Caco-2 (cell line): ENCODE measurements around the gene HOXC10. TPM values are rescaled to one million over a fixed set of nuclear protein-coding genes. Genes with fewer than 3 reads are reported as not detected.

Experiments used
- BruUV-seq: library from RNA; stranded (reverse); fragments of 400-500 nt; replicated peaks from 2 replicates; lab custom pipeline; 2021; lab: Mats Ljungman, UMichigan
- CTCF ChIA-PET: fragments of 300-600 bp; sonication (Branson Sonifier 250); formaldehyde crosslinking; loops from one replicate; lab custom pipeline; 2022; ENCODE audit warnings: antibody characterized with exemption; lab: Charles Lee
- POLR2A ChIA-PET: fragments of 300-600 bp; sonication (Branson Sonifier 250); formaldehyde crosslinking; loops from one replicate; lab custom pipeline; 2022; ENCODE audit warnings: antibody characterized with exemption; lab: Charles Lee
- DNase-seq, 2 experiments: peaks; one replicate each; pipeline versions ENCODE4 v3.0.0 to v3.0.0-alpha.2; 2020 to 2022
- H3K27me3 ChIP-seq: replicated peaks from 2 replicates; pipeline ENCODE4 v1.6.0; 2011; ENCODE audit warnings: low read length; ENCODE audit not compliant: control insufficient read depth, insufficient read depth
- H3K36me3 ChIP-seq: 2 replicates; pipeline ENCODE4 v1.5.1; 2011; ENCODE audit warnings: low read length; ENCODE audit not compliant: control insufficient read depth, insufficient read depth
- H3K4me1 ChIP-seq: fragments of 250-450 bp; sonication (Bioruptor Pico); 2 replicates; pipeline ENCODE4 v1.5.1; 2020; ENCODE audit warnings: mild to moderate bottlenecking
- H3K4me3 ChIP-seq: 2 replicates; pipeline ENCODE4 v1.5.1; 2011; ENCODE audit warnings: low read depth, mild to moderate bottlenecking, control low read depth, low read length
- H3K9me3 ChIP-seq: fragments of 250-450 bp; sonication (Bioruptor Pico); 2 replicates; pipeline ENCODE4 v1.5.1; 2020; ENCODE audit warnings: mild to moderate bottlenecking, moderate library complexity
- H3K27ac Mint-ChIP-seq: one replicate; pipeline ENCODE4 v1.8.0; 2022; ENCODE audit warnings: mixed read lengths; ENCODE audit not compliant: unreplicated experiment
- H3K27me3 Mint-ChIP-seq: one replicate; pipeline ENCODE4 v1.8.0; 2022; ENCODE audit warnings: mixed read lengths; ENCODE audit not compliant: insufficient read depth, unreplicated experiment
- H3K36me3 Mint-ChIP-seq: one replicate; pipeline ENCODE4 v1.8.0; 2022; ENCODE audit warnings: mild to moderate bottlenecking, mixed read lengths; ENCODE audit not compliant: insufficient read depth, unreplicated experiment
- H3K4me1 Mint-ChIP-seq: one replicate; pipeline ENCODE4 v1.8.0; 2022; ENCODE audit warnings: low read depth, mixed read lengths; ENCODE audit not compliant: unreplicated experiment
- H3K4me3 Mint-ChIP-seq: one replicate; pipeline ENCODE4 v1.8.0; 2022; ENCODE audit warnings: mild to moderate bottlenecking, moderate library complexity, mixed read lengths; ENCODE audit not compliant: unreplicated experiment
- H3K9me3 Mint-ChIP-seq: one replicate; pipeline ENCODE4 v1.8.0; 2022; ENCODE audit warnings: mixed read lengths; ENCODE audit not compliant: unreplicated experiment
- CTCF ChIP-seq, 2 experiments: fragments of 200-600 bp in 1 of 2; IDR thresholded peaks; 1 replicate in 1 of 2; 2 replicates in 1 of 2; pipeline versions ENCODE4 v1.5.1 to v1.8.0; 2011 to 2022; ENCODE audit warnings: antibody characterized with exemption in 1 of 2, control low read depth in 1 of 2, inconsistent platforms in 1 of 2, low read depth in 1 of 2, low read length in 1 of 2, mild to moderate bottlenecking in 1 of 2, moderate library complexity in 1 of 2; ENCODE audit not compliant: insufficient read depth in 1 of 2, severe bottlenecking in 1 of 2, unreplicated experiment in 1 of 2
- intact Hi-C: fragments of 100-400 bp; cut with micrococcal nuclease; formaldehyde crosslinking; loops from one replicate; pipeline ENCODE4 v1.10.0; 2022; ENCODE audit not compliant: unreplicated experiment
- total RNA-seq: library from RNA; stranded (reverse); gene quantifications from 2 replicates; pipeline ENCODE4 v1.2.3, GENCODE V29; 2022

HOXC10 gene
- total RNA-seq, 1 experiment from 2014 or later: 4.0 TPM

- intact Hi-C loops: no loop called here
- Mint-ChIP-seq H3K9me3 (no peaks in the 10 kb centered on the region), H3K27ac (no peak overlapping the region), H3K27me3 (no peaks in the 10 kb centered on the region), H3K4me1 (peaks cover 23% of the 10 kb centered on the region), H3K36me3 (peaks cover 9% of the 10 kb centered on the region), H3K4me3 (no peak overlapping the region)
- ChIA-PET POLR2A (no interaction called here), CTCF (no interaction called here)
- BruUV-seq: no TSS peak
- Histone ChIP-seq H3K4me1 (peaks cover 43% of the 10 kb centered on the region), H3K36me3 (no peaks in the 10 kb centered on the region; the same call in 1 of the 2 replicates), H3K9me3 (no peaks in the 10 kb centered on the region), H3K4me3 (no peak overlapping the region), H3K27me3 (no peaks in the 10 kb centered on the region)
- TF ChIP-seq CTCF (IDR thresholded peaks at IDR 0.05; ENCODE audit: insufficient read depth in 1 of 2, low read depth in 1 of 2, low read length in 1 of 2, severe bottlenecking in 1 of 2, unreplicated experiment in 1 of 2): no peak
- DNase-seq: no peak
Measured at GRCh38 chr12:53982648-53983567, 2.0 kb upstream of the HOXC10 start.

- Mint-ChIP-seq H3K36me3 (peaks cover 9% of the 10 kb centered on the region), H3K9me3 (no peaks in the 10 kb centered on the region), H3K4me1 (peaks cover 28% of the 10 kb centered on the region), H3K27me3 (no peaks in the 10 kb centered on the region), H3K4me3 (no peak overlapping the region), H3K27ac (no peak overlapping the region)
- Histone ChIP-seq H3K4me3 (no peak overlapping the region), H3K27me3 (no peaks in the 10 kb centered on the region), H3K36me3 (no peaks in the 10 kb centered on the region; the same call in 1 of the 2 replicates), H3K4me1 (peaks cover 48% of the 10 kb centered on the region), H3K9me3 (no peaks in the 10 kb centered on the region)
- peak in 1 of 2 experiments; percentile 30 for DNase-seq
- no TSS peak for BruUV-seq
- ChIA-PET CTCF (no interaction called here), POLR2A (no interaction called here)
- no peak for TF ChIP-seq CTCF (IDR thresholded peaks at IDR 0.05; ENCODE audit: insufficient read depth in 1 of 2, low read depth in 1 of 2, low read length in 1 of 2, severe bottlenecking in 1 of 2, unreplicated experiment in 1 of 2)
- intact Hi-C loops: no loop called here
Measured at GRCh38 chr12:53983568-53983949, 1.4 kb upstream of the HOXC10 start.

GRCh38 chr12:53983950-53984572 lies 885 bp upstream of the HOXC10 start:
- peaks cover 29% of the 10 kb centered on the region for H3K4me1 Mint-ChIP-seq
- no peaks in the 10 kb centered on the region for H3K9me3 ChIP-seq
- no peaks in the 10 kb centered on the region for H3K9me3 Mint-ChIP-seq
- ChIA-PET POLR2A (no interaction called here), CTCF (interaction anchor here (1.0 to 2.4 kb wide), 4 partner anchors 33 to 230 kb away, joined by 3 to 15 read pairs (median 8); no protein-coding TSS in a partner anchor)
- DNase-seq: no peak
- no peak for TF ChIP-seq CTCF (IDR thresholded peaks at IDR 0.05; ENCODE audit: insufficient read depth in 1 of 2, low read depth in 1 of 2, low read length in 1 of 2, severe bottlenecking in 1 of 2, unreplicated experiment in 1 of 2)
- H3K4me3 Mint-ChIP-seq: no peak overlapping the region
- no TSS peak for BruUV-seq
- H3K27ac Mint-ChIP-seq: no peak overlapping the region
- peaks cover 9% of the 10 kb centered on the region for H3K36me3 Mint-ChIP-seq
- H3K27me3 Mint-ChIP-seq: no peaks in the 10 kb centered on the region
- no peak overlapping the region for H3K4me3 ChIP-seq
- H3K4me1 ChIP-seq: peaks cover 50% of the 10 kb centered on the region
- H3K36me3 ChIP-seq: no peaks in the 10 kb centered on the region; the same call in 1 of the 2 replicates
- intact Hi-C loops: loop anchor here (1.0 kb wide), 1 partner anchor 230 kb away; no protein-coding TSS in a partner anchor
- no peaks in the 10 kb centered on the region for H3K27me3 ChIP-seq
